Keratinocyte (primary cell): ENCODE results near the gene INHBB. TPM values are rescaled to one million over a fixed set of nuclear protein-coding genes. Genes with fewer than 3 reads are reported as not detected.

ENCODE experiments used
- DNase-seq: peaks from one replicate; pipeline ENCODE4 v3.0.0-alpha.2; 2011; ENCODE audit warnings: low read depth, missing footprints, low spot score
- FAIRE-seq: peaks from 2 replicates; lab custom pipeline; 2011; peaks lifted over from hg19 to GRCh38; lab: Jason Lieb, UNC
- H2AFZ ChIP-seq: 2 replicates; pipeline ENCODE4 v1.6.0; 2012; ENCODE audit warnings: low read length, control low read depth, inconsistent platforms; ENCODE audit not compliant: control insufficient read depth
- H3K27ac ChIP-seq: 2 replicates; pipeline ENCODE4 v1.5.1; 2011; ENCODE audit warnings: low read length; ENCODE audit not compliant: control insufficient read depth, insufficient read depth
- H3K27me3 ChIP-seq: 3 replicates; pipeline ENCODE4 v1.6.0; 2011; ENCODE audit warnings: low read length; ENCODE audit not compliant: control insufficient read depth, insufficient read depth; ENCODE audit errors: extremely low read depth
- H3K36me3 ChIP-seq, 2 experiments: 2 replicates in 1 of 2; 3 replicates in 1 of 2; pipeline ENCODE4 v1.5.1; 2011; ENCODE audit warnings: low read length in 2 of 2, mild to moderate bottlenecking in 1 of 2; ENCODE audit not compliant: control insufficient read depth in 2 of 2, insufficient read depth in 2 of 2; ENCODE audit errors: extremely low read depth in 1 of 2
- H3K4me1 ChIP-seq: 3 replicates; pipeline ENCODE4 v1.5.1; 2011; ENCODE audit warnings: low read length; ENCODE audit not compliant: control insufficient read depth, insufficient read depth; ENCODE audit errors: extremely low read depth
- H3K4me2 ChIP-seq: 3 replicates; pipeline ENCODE4 v1.6.0; 2011; ENCODE audit warnings: low read depth, low read length; ENCODE audit not compliant: control insufficient read depth, insufficient read depth; ENCODE audit errors: extremely low read depth
- H3K4me3 ChIP-seq, 3 experiments: fragments of 200-600 bp in 1 of 3; sonication (generic) in 1 of 3; 2 replicates in 2 of 3; 3 replicates in 1 of 3; pipeline ENCODE4 v1.5.1; 2011 to 2016; ENCODE audit warnings: low read length in 3 of 3, mild to moderate bottlenecking in 3 of 3, control low read depth in 2 of 3, inconsistent platforms in 1 of 3, low read depth in 1 of 3, mixed read lengths in 1 of 3, mixed run types in 1 of 3, moderate library complexity in 1 of 3; ENCODE audit not compliant: control insufficient read depth in 2 of 3, insufficient read depth in 2 of 3; ENCODE audit errors: extremely low read depth in 1 of 3
- H3K79me2 ChIP-seq: 2 replicates; pipeline ENCODE4 v1.6.0; 2012; ENCODE audit warnings: low read length; ENCODE audit not compliant: control insufficient read depth, insufficient read depth
- H3K9ac ChIP-seq: 3 replicates; pipeline ENCODE4 v1.6.0; 2011; ENCODE audit warnings: low read length; ENCODE audit not compliant: control insufficient read depth, insufficient read depth; ENCODE audit errors: extremely low read depth
- H3K9me1 ChIP-seq: 3 replicates; pipeline ENCODE4 v1.6.0; 2011; ENCODE audit warnings: low read length; ENCODE audit not compliant: control insufficient read depth, insufficient read depth; ENCODE audit errors: extremely low read depth
- H3K9me3 ChIP-seq: 2 replicates; pipeline ENCODE4 v1.5.1; 2012; ENCODE audit warnings: low read depth, low read length; ENCODE audit not compliant: control insufficient read depth
- H4K20me1 ChIP-seq: 3 replicates; pipeline ENCODE4 v1.6.0; 2011; ENCODE audit warnings: low read length; ENCODE audit not compliant: control insufficient read depth, insufficient read depth; ENCODE audit errors: extremely low read depth
- CTCF ChIP-seq, 3 experiments: IDR thresholded peaks in 1 of 3; conservative IDR thresholded peaks in 1 of 3; optimal IDR thresholded peaks in 1 of 3; 2 replicates in 2 of 3; 3 replicates in 1 of 3; pipeline versions ENCODE3 to v1.5.1; 2011; ENCODE audit warnings: low read length in 3 of 3, mild to moderate bottlenecking in 3 of 3, moderate library complexity in 2 of 3, control low read depth in 1 of 3, inconsistent platforms in 1 of 3; ENCODE audit not compliant: insufficient read depth in 2 of 3; ENCODE audit errors: extremely low read depth in 1 of 3
- EZH2 ChIP-seq: IDR thresholded peaks from one replicate; pipeline ENCODE4 v1.6.1; 2012; ENCODE audit warnings: inconsistent platforms, mild to moderate bottlenecking, low read length, moderate library complexity
- dilution Hi-C: fragments of 300-500 bp; cut with MboI; formaldehyde crosslinking; loops from one replicate; pipeline ENCODE4 v1.7.0; 2020; ENCODE audit warnings: low sequenced_read_pairs; ENCODE audit not compliant: extremely low pct_ligation_motif_present
- polyA plus RNA-seq, 5 experiments: library from polyadenylated mRNA; depleted of rRNA in 3 of 5; stranded (reverse) in 3 of 5; stranded (forward) in 1 of 5; unstranded in 1 of 5; fragments of >200 nt; gene quantifications; 1 replicate in 1 of 5; 2 replicates in 3 of 5; 3 replicates in 1 of 5; pipeline versions ENCODE4 v1.2.1 to v1.2.3, GENCODE V29; 2011 to 2012; ENCODE audit warnings: missing spikeins in 2 of 5, low read depth in 1 of 5, low replicate concordance in 1 of 5

Gene INHBB
- polyA plus RNA-seq, 1 donor (not counting 4 experiments of a cell fraction or from before 2014, with no cell fraction given): not detected

- H3K4me2 ChIP-seq: no peak overlapping the region
- H4K20me1 ChIP-seq: peaks cover 2% of the 10 kb centered on the region
- no peaks in the 10 kb centered on the region for H3K36me3 ChIP-seq
- TF ChIP-seq CTCF (optimal IDR thresholded peaks at IDR 0.05 in 1 of 3, IDR thresholded peaks at IDR 0.05 in 1 of 3, conservative IDR thresholded peaks at IDR 0.05 in 1 of 3; ENCODE audit: extremely low read depth in 1 of 3, insufficient read depth in 2 of 3, low read length in 3 of 3) (no peak), EZH2 (no peak)
- H3K9me1 ChIP-seq: no peaks in the 10 kb centered on the region
- H3K9ac ChIP-seq: no peak overlapping the region
- H3K4me3 ChIP-seq: no peak overlapping the region
- peaks cover 8% of the 10 kb centered on the region for H3K4me1 ChIP-seq
- no peaks in the 10 kb centered on the region for H3K9me3 ChIP-seq
- DNase-seq (no peak), FAIRE-seq (no peak)
- H2AFZ ChIP-seq: no peak overlapping the region
- dilution Hi-C loops: no loop called here
- H3K79me2 ChIP-seq: no peaks in the 10 kb centered on the region
- H3K27me3 ChIP-seq: peaks cover 12% of the 10 kb centered on the region
- H3K27ac ChIP-seq: no peak overlapping the region
These were observed 22.7 kb upstream of the INHBB start for GRCh38 chr2:120323214-120323613.

- H3K9me1 ChIP-seq: no peaks in the 10 kb centered on the region
- peaks cover 2% of the 10 kb centered on the region for H4K20me1 ChIP-seq
- no peak overlapping the region for H2AFZ ChIP-seq
- H3K9ac ChIP-seq: no peak overlapping the region
- no peaks in the 10 kb centered on the region for H3K36me3 ChIP-seq
- H3K79me2 ChIP-seq: no peaks in the 10 kb centered on the region
- no peak for TF ChIP-seq CTCF (optimal IDR thresholded peaks at IDR 0.05 in 1 of 3, IDR thresholded peaks at IDR 0.05 in 1 of 3, conservative IDR thresholded peaks at IDR 0.05 in 1 of 3; ENCODE audit: extremely low read depth in 1 of 3, insufficient read depth in 2 of 3, low read length in 3 of 3)
- no peak for TF ChIP-seq EZH2
- H3K9me3 ChIP-seq: no peaks in the 10 kb centered on the region
- no peak overlapping the region for H3K4me3 ChIP-seq
- H3K4me1 ChIP-seq: peaks cover 7% of the 10 kb centered on the region
- H3K27me3 ChIP-seq: peaks cover 12% of the 10 kb centered on the region
- no peak overlapping the region for H3K4me2 ChIP-seq
- FAIRE-seq (no peak), DNase-seq (no peak)
- no peak overlapping the region for H3K27ac ChIP-seq
- dilution Hi-C loops: no loop called here
These were observed 22.0 kb upstream of the INHBB start for GRCh38 chr2:120323807-120324399.
